H1 (cell line): ENCODE data around the gene RIPOR3. TPM values are rescaled to one million over a fixed set of nuclear protein-coding genes. Genes with fewer than 3 reads are reported as not detected.

ENCODE experiments used
- CTCF ChIA-PET: fragments of 300-600 bp; sonication (Branson Sonifier 250); formaldehyde crosslinking; loops from one replicate; lab custom pipeline; 2021; ENCODE audit not compliant: partially characterized antibody; lab: Charles Lee
- POLR2A ChIA-PET: fragments of 300-600 bp; sonication (Branson Sonifier 250); formaldehyde crosslinking; loops from one replicate; lab custom pipeline; 2021; ENCODE audit warnings: inconsistent platforms; ENCODE audit not compliant: partially characterized antibody; lab: Charles Lee
- DNase-seq, 2 experiments: peaks; one replicate each; pipeline versions ENCODE4 v3.0.0 to v3.0.0-alpha.2; 2010 to 2022; ENCODE audit warnings: low spot score in 2 of 2, low read depth in 1 of 2, mixed read lengths in 1 of 2
- FAIRE-seq: peaks from 2 replicates; lab custom pipeline; 2011; peaks lifted over from hg19 to GRCh38; lab: Jason Lieb, UNC
- H2AFZ ChIP-seq: 2 replicates; pipeline ENCODE4 v1.8.1; 2012; ENCODE audit warnings: low read length, inconsistent platforms
- H2AK5ac ChIP-seq: 2 replicates; pipeline ENCODE4 v1.6.1; 2013; ENCODE audit warnings: low read depth, low read length
- H2BK120ac ChIP-seq: replicated peaks from 2 replicates; pipeline ENCODE3; 2013; ENCODE audit warnings: low read depth, low read length, inconsistent platforms
- H2BK12ac ChIP-seq: 2 replicates; pipeline ENCODE4 v1.6.1; 2013; ENCODE audit warnings: low read depth, low read length
- H2BK15ac ChIP-seq: 2 replicates; pipeline ENCODE4 v1.6.1; 2013; ENCODE audit warnings: low read length
- H2BK20ac ChIP-seq: 2 replicates; pipeline ENCODE4 v1.6.1; 2013; ENCODE audit warnings: low read length
- H2BK5ac ChIP-seq: 2 replicates; pipeline ENCODE4 v1.6.1; 2013; ENCODE audit warnings: low read depth, low read length
- H3K14ac ChIP-seq: 2 replicates; pipeline ENCODE4 v1.6.1; 2013; ENCODE audit warnings: inconsistent platforms; ENCODE audit not compliant: insufficient read length
- H3K18ac ChIP-seq: 2 replicates; pipeline ENCODE4 v1.6.1; 2013; ENCODE audit warnings: low read length; ENCODE audit errors: extremely low read depth
- H3K23ac ChIP-seq: 2 replicates; pipeline ENCODE4 v1.6.1; 2013; ENCODE audit warnings: inconsistent platforms; ENCODE audit not compliant: insufficient read length
- H3K23me2 ChIP-seq: 2 replicates; pipeline ENCODE4 v1.6.1; 2013; ENCODE audit warnings: low read depth, low read length
- H3K27ac ChIP-seq: 2 replicates; pipeline ENCODE4 v1.6.1; 2011; ENCODE audit warnings: low read depth, low read length, inconsistent platforms
- H3K27me3 ChIP-seq, 4 experiments: replicated peaks in 1 of 4; 1 replicate in 1 of 4; 2 replicates in 3 of 4; pipeline versions ENCODE4 v1.6.1 to v1.8.1; 2011 to 2013; ENCODE audit warnings: low read length in 3 of 4, mild to moderate bottlenecking in 3 of 4, inconsistent platforms in 2 of 4, mixed read lengths in 2 of 4, moderate library complexity in 1 of 4; ENCODE audit not compliant: control insufficient read depth in 3 of 4, insufficient read depth in 3 of 4; ENCODE audit errors: extremely low read depth in 1 of 4
- H3K36me3 ChIP-seq, 4 experiments: 2 replicates each; pipeline versions ENCODE4 v1.6.1 to v1.8.1; 2011 to 2013; ENCODE audit warnings: mild to moderate bottlenecking in 4 of 4, low read length in 3 of 4, moderate library complexity in 2 of 4, control low read depth in 1 of 4, inconsistent platforms in 1 of 4; ENCODE audit not compliant: insufficient read depth in 4 of 4, control insufficient read depth in 2 of 4
- H3K4ac ChIP-seq: replicated peaks from 2 replicates; pipeline ENCODE3; 2013; ENCODE audit warnings: low read length, low read depth, mixed read lengths, inconsistent platforms; ENCODE audit not compliant: insufficient read length
- H3K4me1 ChIP-seq, 4 experiments: replicated peaks in 1 of 4; 1 replicate in 1 of 4; 2 replicates in 3 of 4; pipeline versions ENCODE4 v1.6.1 to v1.8.1; 2011 to 2013; ENCODE audit warnings: low read length in 3 of 4, inconsistent platforms in 2 of 4, mixed read lengths in 1 of 4; ENCODE audit not compliant: insufficient read depth in 4 of 4, control insufficient read depth in 3 of 4
- H3K4me2 ChIP-seq, 2 experiments: 2 replicates each; pipeline versions ENCODE4 v1.6.1 to v1.8.1; 2011 to 2013; ENCODE audit warnings: low read depth in 2 of 2, low read length in 2 of 2, control low read depth in 1 of 2, inconsistent platforms in 1 of 2, mild to moderate bottlenecking in 1 of 2; ENCODE audit not compliant: insufficient read depth in 1 of 2
- H3K4me3 ChIP-seq, 4 experiments: fragments of 200-600, 300-600 bp in 1 of 4; sonication (generic), shearing (Covaris generic), sonication (Bioruptor Twin) in 1 of 4; 2 replicates each; pipeline versions ENCODE4 v1.5.1 to v1.8.1; 2011 to 2016; ENCODE audit warnings: low read length in 4 of 4, low read depth in 3 of 4, control low read depth in 2 of 4, inconsistent platforms in 2 of 4, mild to moderate bottlenecking in 2 of 4, mixed read lengths in 1 of 4, moderate library complexity in 1 of 4; ENCODE audit not compliant: insufficient read depth in 2 of 4; ENCODE audit errors: extremely low read depth in 1 of 4
- H3K56ac ChIP-seq: replicated peaks from 2 replicates; pipeline ENCODE3; 2013; ENCODE audit warnings: low read depth, mild to moderate bottlenecking, mixed read lengths, low read length, inconsistent platforms; ENCODE audit not compliant: insufficient read length
- H3K79me1 ChIP-seq: 2 replicates; pipeline ENCODE4 v1.6.1; 2013; ENCODE audit warnings: low read depth, low read length, control low read depth
- H3K79me2 ChIP-seq, 2 experiments: 2 replicates each; pipeline versions ENCODE4 v1.6.1 to v1.8.1; 2012 to 2013; ENCODE audit warnings: low read length in 2 of 2, mild to moderate bottlenecking in 2 of 2, inconsistent platforms in 1 of 2; ENCODE audit not compliant: insufficient read depth in 2 of 2, control insufficient read depth in 1 of 2
- H3K9ac ChIP-seq, 4 experiments: replicated peaks in 1 of 4; 1 replicate in 1 of 4; 2 replicates in 3 of 4; pipeline versions ENCODE4 v1.6.1 to v1.8.1; 2011 to 2013; ENCODE audit warnings: low read depth in 3 of 4, low read length in 3 of 4, control low read depth in 2 of 4, mild to moderate bottlenecking in 2 of 4, moderate library complexity in 2 of 4, inconsistent platforms in 1 of 4; ENCODE audit errors: extremely low read depth in 1 of 4
- H3K9me3 ChIP-seq, 2 experiments: 2 replicates each; pipeline versions ENCODE4 v1.6.1 to v1.8.1; 2012 to 2013; ENCODE audit warnings: mild to moderate bottlenecking in 2 of 2, moderate library complexity in 2 of 2, control low read depth in 1 of 2, inconsistent platforms in 1 of 2, low read depth in 1 of 2, low read length in 1 of 2, mixed read lengths in 1 of 2; ENCODE audit not compliant: insufficient read depth in 2 of 2
- H4K20me1 ChIP-seq, 2 experiments: replicated peaks in 1 of 2; 2 replicates each; pipeline versions ENCODE3 to v1.8.1; 2011 to 2013; ENCODE audit warnings: inconsistent platforms in 2 of 2, low read length in 2 of 2, mild to moderate bottlenecking in 1 of 2; ENCODE audit not compliant: insufficient read depth in 2 of 2, control insufficient read depth in 1 of 2
- H4K5ac ChIP-seq: 2 replicates; pipeline ENCODE4 v1.6.1; 2013; ENCODE audit warnings: low read length, low read depth, mixed read lengths, inconsistent platforms; ENCODE audit not compliant: insufficient read length
- H4K8ac ChIP-seq: 2 replicates; pipeline ENCODE4 v1.8.0; 2013; ENCODE audit warnings: mild to moderate bottlenecking, moderate library complexity, low read length, inconsistent platforms; ENCODE audit not compliant: insufficient read depth; ENCODE audit errors: extremely low read depth
- H4K91ac ChIP-seq: replicated peaks from 2 replicates; pipeline ENCODE3; 2013; ENCODE audit warnings: low read length, mixed read lengths, inconsistent platforms; ENCODE audit not compliant: insufficient read length
- ASH2L ChIP-seq: fragments of 200-600, 300-600 bp; sonication (generic); IDR thresholded peaks from one replicate; pipeline ENCODE4 v1.7.1; 2017; ENCODE audit warnings: low read length
- BRCA1 ChIP-seq: IDR thresholded peaks from 2 replicates; pipeline ENCODE4 v1.6.1; 2012; ENCODE audit warnings: low read depth, low read length, improper control_type of control experiment
- CHD1 ChIP-seq: IDR thresholded peaks from 2 replicates; pipeline ENCODE4 v1.6.1; 2012; ENCODE audit warnings: low read depth, low read length, improper control_type of control experiment
- CHD2 ChIP-seq: IDR thresholded peaks from 2 replicates; pipeline ENCODE4 v1.6.1; 2012; ENCODE audit warnings: low read length, improper control_type of control experiment
- GABPA ChIP-seq: IDR thresholded peaks from 2 replicates; pipeline ENCODE4 v1.6.1; 2011; ENCODE audit warnings: mild to moderate bottlenecking, low read length, moderate library complexity, borderline replicate concordance; ENCODE audit not compliant: insufficient read depth
- NRF1 ChIP-seq: IDR thresholded peaks from 2 replicates; pipeline ENCODE4 v1.6.1; 2011; ENCODE audit warnings: mild to moderate bottlenecking, low read depth, low read length, improper control_type of control experiment
- POLR2A ChIP-seq, 2 experiments: IDR thresholded peaks; 1 replicate in 1 of 2; 2 replicates in 1 of 2; pipeline ENCODE4 v1.6.1; 2011; ENCODE audit warnings: low read depth in 2 of 2, low read length in 2 of 2, mild to moderate bottlenecking in 2 of 2; ENCODE audit errors: control extremely low read depth in 1 of 2
- SAP30 ChIP-seq: fragments of 300-600 bp; sonication (generic); IDR thresholded peaks from 2 replicates; pipeline ENCODE4 v1.7.1; 2012; ENCODE audit warnings: low read length, moderate library complexity, mild to moderate bottlenecking, inconsistent platforms; ENCODE audit not compliant: insufficient read depth, insufficient replicate concordance
- SIRT6 ChIP-seq: IDR thresholded peaks from one replicate; pipeline ENCODE4 v1.7.1; 2012; ENCODE audit warnings: low read length, inconsistent platforms
- SIX5 ChIP-seq: IDR thresholded peaks from 2 replicates; pipeline ENCODE4 v1.6.1; 2011; ENCODE audit warnings: mild to moderate bottlenecking, low read depth, low read length
- SP4 ChIP-seq: IDR thresholded peaks from 2 replicates; pipeline ENCODE4 v1.6.1; 2012; ENCODE audit warnings: low read length, inconsistent platforms
- TAF7 ChIP-seq: optimal IDR thresholded peaks from 2 replicates; pipeline ENCODE3; 2011; ENCODE audit warnings: low read depth, mild to moderate bottlenecking, inconsistent platforms, low read length, moderate library complexity, borderline replicate concordance
- TCF12 ChIP-seq: IDR thresholded peaks from 2 replicates; pipeline ENCODE4 v1.6.1; 2011; ENCODE audit warnings: low read depth, mild to moderate bottlenecking, low read length
- YY1 ChIP-seq: IDR thresholded peaks from 2 replicates; pipeline ENCODE4 v1.6.1; 2011; ENCODE audit warnings: low read depth, mild to moderate bottlenecking, low read length
- WGBS, 2 experiments: shearing (Covaris generic) in 1 of 2; methylation state at CpG; one replicate each; pipeline versions ENCODE4 v1.1.6 to v1.1.7; 2013 to 2015; ENCODE audit warnings: low lambda C conversion rate in 2 of 2, mixed read lengths in 2 of 2, inconsistent platforms in 1 of 2, low coverage in 1 of 2, missing lambda C conversion rate in 1 of 2; ENCODE audit not compliant: insufficient replicate concordance in 2 of 2, insufficient coverage in 1 of 2, insufficient read length in 1 of 2; ENCODE audit errors: extremely low coverage in 1 of 2, missing lambda C conversion rate in 1 of 2; 5-methylcytosine and 5-hydroxymethylcytosine counted together
- polyA plus RNA-seq, 7 experiments: library from polyadenylated mRNA; depleted of rRNA in 3 of 7; stranded (reverse) in 5 of 7; unstranded in 2 of 7; fragments of >200 nt in 5 of 7; fragments of 200-250 nt in 2 of 7; gene quantifications; 1 replicate in 5 of 7; 2 replicates in 1 of 7; 4 replicates in 1 of 7; pipeline versions ENCODE4 v1.2.1 to v1.2.3, GENCODE V29; 2011 to 2013; ENCODE audit warnings: missing spikeins in 2 of 7, mixed read lengths in 2 of 7
- total RNA-seq: library from RNA; stranded (reverse); fragmentation: NEBNext Ultra II Directional; extraction: Animal tissue kit (Norgen Biotek cat#: 25700); gene quantifications from 2 replicates; pipeline ENCODE4 v1.2.1, GENCODE V29; 2021
- TF ChIP-seq, protein P1 (sequence below): IDR thresholded peaks from 2 replicates; pipeline ENCODE4 v1.6.1; 2012; ENCODE audit warnings: low read length, inconsistent platforms

The RIPOR3 gene
- total and polyA plus RNA-seq, 2 of the 8 experiments (the other 6 are each of a cell fraction or from before 2014, with no cell fraction given): 3.6 to 4.5 TPM

DNA sequence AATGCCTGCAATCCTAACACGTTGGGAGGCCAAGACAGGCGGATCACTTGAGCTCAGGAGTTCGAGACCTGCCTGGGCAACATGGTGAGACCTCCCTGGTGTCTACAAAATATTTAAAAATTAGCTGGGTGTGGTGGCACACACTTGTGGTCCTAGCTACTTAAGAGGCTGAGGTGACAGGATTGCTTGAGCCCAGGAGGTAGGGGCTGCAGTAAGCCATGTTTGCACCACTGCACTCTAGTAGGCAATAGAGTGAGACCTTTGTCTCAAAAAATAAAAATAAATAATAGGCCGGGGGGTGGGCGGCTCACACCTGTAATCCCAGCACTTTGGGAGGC is 18.3 kb upstream of the RIPOR3 start:
- Histone ChIP-seq H2BK15ac (no peak overlapping the region), H2BK120ac (no peak overlapping the region), H3K36me3 (no peaks in the 10 kb centered on the region), H2AFZ (no peak overlapping the region), H3K23me2 (no peaks in the 10 kb centered on the region), H3K79me2 (no peaks in the 10 kb centered on the region), H3K18ac (no peak overlapping the region), H3K79me1 (no peaks in the 10 kb centered on the region), H3K14ac (no peak overlapping the region), H2BK12ac (no peak overlapping the region), H3K27me3 (no peaks in the 10 kb centered on the region), H3K4me2 (no peak overlapping the region), H2BK20ac (no peak overlapping the region), H3K56ac (no peak overlapping the region), H2BK5ac (no peak overlapping the region), H2AK5ac (no peak overlapping the region), H3K4ac (no peak overlapping the region), H3K4me1 (peaks cover 2 to 3% (median 2%) of the 10 kb centered on the region in 4 experiments; a peak in 2 of 7 replicates), H3K23ac (no peak overlapping the region), H4K91ac (no peak overlapping the region), H4K8ac (no peak overlapping the region), H3K4me3 (no peak overlapping the region), H3K9ac (no peak overlapping the region), H3K9me3 (no peaks in the 10 kb centered on the region), H4K5ac (no peak overlapping the region), H3K27ac (no peak overlapping the region), H4K20me1 (no peaks in the 10 kb centered on the region)
- FAIRE-seq: no peak
- 83% methylated on average over 5 of the region's 5 CpGs; no CpG with 5 or more reads in 1 of the 2 experiments for WGBS, 2 experiments
- CTCF ChIA-PET: interaction anchor here (0.7 to 1.8 kb wide), 4 partner anchors 8 to 84 kb away, joined by 4 to 6 read pairs (median 5); no protein-coding TSS in a partner anchor
- DNase-seq: no peak
- POLR2A ChIA-PET: interaction anchor here (0.8 to 1.6 kb wide), 3 partner anchors 15 to 43 kb away, joined by 3 to 6 read pairs (median 3); partner anchors contain the start of gene PARD6B
- TF ChIP-seq GABPA: no peak
- no peak for TF ChIP-seq CHD1
- no peak for TF ChIP-seq SIX5
- no peak for TF ChIP-seq ASH2L
- no peak for TF ChIP-seq POLR2A (IDR thresholded peaks at IDR 0.05; ENCODE audit: control extremely low read depth in 1 of 2, low read depth in 2 of 2, low read length in 2 of 2)
- TF ChIP-seq SIRT6: no peak
- TF ChIP-seq TAF7: no peak
- TF ChIP-seq TCF12: no peak
- TF ChIP-seq SAP30: no peak
- TF ChIP-seq, protein P1, sequence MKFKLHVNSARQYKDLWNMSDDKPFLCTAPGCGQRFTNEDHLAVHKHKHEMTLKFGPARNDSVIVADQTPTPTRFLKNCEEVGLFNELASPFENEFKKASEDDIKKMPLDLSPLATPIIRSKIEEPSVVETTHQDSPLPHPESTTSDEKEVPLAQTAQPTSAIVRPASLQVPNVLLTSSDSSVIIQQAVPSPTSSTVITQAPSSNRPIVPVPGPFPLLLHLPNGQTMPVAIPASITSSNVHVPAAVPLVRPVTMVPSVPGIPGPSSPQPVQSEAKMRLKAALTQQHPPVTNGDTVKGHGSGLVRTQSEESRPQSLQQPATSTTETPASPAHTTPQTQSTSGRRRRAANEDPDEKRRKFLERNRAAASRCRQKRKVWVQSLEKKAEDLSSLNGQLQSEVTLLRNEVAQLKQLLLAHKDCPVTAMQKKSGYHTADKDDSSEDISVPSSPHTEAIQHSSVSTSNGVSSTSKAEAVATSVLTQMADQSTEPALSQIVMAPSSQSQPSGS: no peak
- TF ChIP-seq BRCA1: no peak
- no peak for TF ChIP-seq NRF1
- TF ChIP-seq CHD2: no peak
- no peak for TF ChIP-seq SP4
- TF ChIP-seq YY1: no peak
